Natural killer cell (primary cell): ENCODE measurements around the gene WDR54. TPM values are rescaled to one million over a fixed set of nuclear protein-coding genes. Genes with fewer than 3 reads are reported as not detected.
A peak's percentile ranks its signal among the peaks of the same experiment; 100 is the strongest.
"Not testable (repeated sequence)": the region's sequence is repeated elsewhere in the genome, so short reads cannot be mapped to it uniquely, and the experiment has no call there.

Experiments
- ATAC-seq, 3 donors: fragments of 150-1000 bp in 2 of 3; fragments of 200-7000 bp in 1 of 3; cut with Tn5 transposase; 1 replicate in 1 of 3; 2 replicates in 2 of 3; pipeline ENCODE4 v1.10.0; 2021; ENCODE audit warnings: mild to moderate bottlenecking in 2 of 3, moderate library complexity in 2 of 3
- DNase-seq, 2 donors: peaks; one replicate each; pipeline versions ENCODE4 v3.0.0 to v3.0.0-alpha.2; 2013 to 2021; ENCODE audit warnings: mixed read lengths in 1 of 2
- H3K27ac ChIP-seq: one replicate; pipeline ENCODE4 v1.5.1; 2013; ENCODE audit warnings: mild to moderate bottlenecking, low read length
- H3K27me3 ChIP-seq: one replicate; pipeline ENCODE4 v1.6.1; 2013; ENCODE audit warnings: low read length; ENCODE audit not compliant: control insufficient read depth, insufficient read depth
- H3K36me3 ChIP-seq: one replicate; pipeline ENCODE4 v1.6.1; 2013; ENCODE audit warnings: low read length; ENCODE audit not compliant: control insufficient read depth, insufficient read depth
- H3K4me1 ChIP-seq: one replicate; pipeline ENCODE4 v1.6.1; 2013; ENCODE audit warnings: low read length; ENCODE audit not compliant: control insufficient read depth, insufficient read depth
- H3K4me3 ChIP-seq: one replicate; pipeline ENCODE4 v1.5.1; 2013; ENCODE audit warnings: low read length
- H3K9me3 ChIP-seq: one replicate; pipeline ENCODE4 v1.6.1; 2013; ENCODE audit warnings: low read length; ENCODE audit not compliant: control insufficient read depth, insufficient read depth
- H3K27ac Mint-ChIP-seq, 2 donors: one replicate each; pipeline ENCODE4 v1.8.0; 2022; ENCODE audit warnings: mild to moderate bottlenecking in 2 of 2, mixed read lengths in 2 of 2, moderate library complexity in 1 of 2
- H3K27me3 Mint-ChIP-seq, 2 donors: one replicate each; pipeline ENCODE4 v1.8.0; 2022; ENCODE audit warnings: low read depth in 2 of 2, mixed read lengths in 2 of 2
- H3K36me3 Mint-ChIP-seq: one replicate; pipeline ENCODE4 v1.8.0; 2022; ENCODE audit warnings: mixed read lengths
- H3K4me1 Mint-ChIP-seq, 2 donors: one replicate each; pipeline ENCODE4 v1.8.0; 2022; ENCODE audit warnings: mixed read lengths in 2 of 2
- H3K4me3 Mint-ChIP-seq: one replicate; pipeline ENCODE4 v1.8.0; 2022; ENCODE audit warnings: mild to moderate bottlenecking, moderate library complexity, mixed read lengths
- H3K9me3 Mint-ChIP-seq, 2 donors: one replicate each; pipeline ENCODE4 v1.8.0; 2022; ENCODE audit warnings: mixed read lengths in 2 of 2
- WGBS: methylation state at CpG from one replicate; pipeline ENCODE4 v1.1.7; 2013; ENCODE audit warnings: missing lambda C conversion rate; ENCODE audit not compliant: insufficient coverage; 5-methylcytosine and 5-hydroxymethylcytosine counted together
- intact Hi-C: fragments of 100-400 bp; cut with micrococcal nuclease; formaldehyde crosslinking; loops from one replicate; pipeline ENCODE4 v1.14.2; 2022
- total RNA-seq, 4 donors: library from RNA; stranded (reverse); fragments of 120-200 nt in 1 of 4; gene quantifications; one replicate each; pipeline versions ENCODE4 v1.2.3 to v1.2.4, GENCODE V29; 2013 to 2022
- TF ChIP-seq, protein P1 (sequence below): fragments of 200-600 bp; IDR thresholded peaks from one replicate; pipeline ENCODE4 v1.8.0; 2022; ENCODE audit warnings: antibody characterized with exemption

WDR54 gene
- total RNA-seq, 3 donors from 2014 or later (not counting 1 experiment from before 2014, with no cell fraction given): 28.0 to 35.3 (median 28.0) TPM

DNA sequence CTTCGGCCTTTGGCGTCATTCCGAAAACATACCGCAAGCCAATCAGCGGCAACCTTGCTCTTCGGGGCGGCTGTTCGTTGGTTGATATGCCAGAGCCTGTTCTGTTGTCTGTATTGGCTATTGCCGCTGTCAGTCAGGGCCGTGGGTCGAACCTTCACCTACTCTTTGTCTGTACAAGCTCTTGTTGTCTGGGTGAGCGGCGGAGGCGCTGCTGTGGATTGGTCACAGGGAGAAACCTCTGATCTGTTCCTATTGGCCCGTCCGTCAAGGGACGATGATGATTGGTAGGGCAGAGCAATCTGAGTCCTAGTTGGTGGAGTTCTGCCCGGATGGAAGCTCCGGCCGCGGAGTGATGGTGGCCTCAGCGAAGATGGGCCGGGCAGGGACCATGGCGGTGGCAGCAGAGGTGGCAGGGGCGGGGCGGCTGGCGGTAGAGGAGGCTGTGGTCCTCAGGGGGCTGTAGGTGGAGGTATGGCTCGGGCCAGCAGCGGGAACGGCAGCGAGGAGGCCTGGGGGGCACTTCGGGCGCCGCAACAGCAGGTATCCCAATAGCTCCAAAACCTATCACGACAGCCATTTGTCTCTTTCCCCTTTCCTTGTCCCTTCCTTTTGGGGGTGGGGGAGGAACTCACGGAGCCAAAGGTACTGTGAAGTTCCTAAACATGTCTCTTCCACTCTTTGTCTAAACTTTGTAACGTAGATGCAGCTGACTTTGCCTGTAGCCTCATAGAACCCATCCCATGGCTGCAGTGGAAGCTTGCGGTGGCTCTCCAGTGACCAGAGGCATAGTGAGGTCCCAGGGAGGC lies 36.8 kb downstream of the WDR54 start, which contains the start of gene WBP1:
TSS of gene WBP1 (plus strand) at position 307 of the 806 bp plus-strand sequence. CDS start at position 472, 165 bp downstream.
- DNase-seq (peak; percentile 98 to 100), ATAC-seq (peak; percentile 77 to 93 (median 81))
- TF ChIP-seq, protein P1, sequence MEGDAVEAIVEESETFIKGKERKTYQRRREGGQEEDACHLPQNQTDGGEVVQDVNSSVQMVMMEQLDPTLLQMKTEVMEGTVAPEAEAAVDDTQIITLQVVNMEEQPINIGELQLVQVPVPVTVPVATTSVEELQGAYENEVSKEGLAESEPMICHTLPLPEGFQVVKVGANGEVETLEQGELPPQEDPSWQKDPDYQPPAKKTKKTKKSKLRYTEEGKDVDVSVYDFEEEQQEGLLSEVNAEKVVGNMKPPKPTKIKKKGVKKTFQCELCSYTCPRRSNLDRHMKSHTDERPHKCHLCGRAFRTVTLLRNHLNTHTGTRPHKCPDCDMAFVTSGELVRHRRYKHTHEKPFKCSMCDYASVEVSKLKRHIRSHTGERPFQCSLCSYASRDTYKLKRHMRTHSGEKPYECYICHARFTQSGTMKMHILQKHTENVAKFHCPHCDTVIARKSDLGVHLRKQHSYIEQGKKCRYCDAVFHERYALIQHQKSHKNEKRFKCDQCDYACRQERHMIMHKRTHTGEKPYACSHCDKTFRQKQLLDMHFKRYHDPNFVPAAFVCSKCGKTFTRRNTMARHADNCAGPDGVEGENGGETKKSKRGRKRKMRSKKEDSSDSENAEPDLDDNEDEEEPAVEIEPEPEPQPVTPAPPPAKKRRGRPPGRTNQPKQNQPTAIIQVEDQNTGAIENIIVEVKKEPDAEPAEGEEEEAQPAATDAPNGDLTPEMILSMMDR: no peak
- Mint-ChIP-seq H3K27ac (peak within 1 kb of the TSS; percentile 98 to 99), H3K4me3 (peak within 1 kb of the TSS; percentile 98), H3K27me3 (no peaks in the 10 kb centered on the region), H3K4me1 (peaks cover 59 to 73% of the 10 kb centered on the region in 2 donors), H3K36me3 (no peaks in the 10 kb centered on the region), H3K9me3 (no peaks in the 10 kb centered on the region)
- WGBS: 0% methylated on average over 30 of the region's 38 CpGs
- H3K9me3 ChIP-seq: no peaks in the 10 kb centered on the region
- H3K27ac ChIP-seq: peak within 1 kb of the TSS; percentile 99
- H3K27me3 ChIP-seq: no peaks in the 10 kb centered on the region
- intact Hi-C loops: loop anchor here (1.0 to 10.0 kb wide), 6 partner anchors 14 to 1224 kb away; partner anchors contain the start of genes C2orf81, CCT7, MRPL53 and PCGF1
- peaks cover 37% of the 10 kb centered on the region for H3K4me1 ChIP-seq
- H3K36me3 ChIP-seq: peaks cover 10% of the 10 kb centered on the region
- H3K4me3 ChIP-seq: peak within 1 kb of the TSS; percentile 89

DNA sequence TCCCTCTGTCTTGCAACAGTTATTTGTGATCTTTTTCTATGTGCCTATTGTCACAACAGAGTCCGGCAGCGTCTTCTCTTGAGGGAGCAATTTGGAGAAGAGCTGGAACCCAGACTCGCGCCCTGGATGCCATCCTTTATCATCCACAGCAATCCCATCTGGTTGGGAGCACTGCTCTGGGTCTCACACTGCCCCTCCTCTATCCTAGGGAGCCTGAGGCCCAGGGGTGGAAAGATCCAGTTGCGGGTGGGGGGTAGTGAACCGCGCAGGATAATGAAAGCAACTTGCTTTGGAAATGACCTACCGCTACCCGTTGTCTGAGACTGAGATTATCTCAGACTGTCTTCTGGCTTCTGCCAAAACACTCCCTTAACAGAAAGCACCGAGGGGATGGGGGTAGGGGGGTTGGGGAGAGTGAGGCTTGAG lies 37.4 kb downstream of the WDR54 start:
- TF ChIP-seq, protein P1: no peak
- peaks cover 10% of the 10 kb centered on the region for H3K36me3 ChIP-seq
- peaks cover 38% of the 10 kb centered on the region for H3K4me1 ChIP-seq
- no peaks in the 10 kb centered on the region for H3K27me3 Mint-ChIP-seq
- no peaks in the 10 kb centered on the region for H3K36me3 Mint-ChIP-seq
- intact Hi-C loops: loop anchor here (1.0 to 10.0 kb wide), 6 partner anchors 13 to 1224 kb away; partner anchors contain the start of genes C2orf81, CCT7, MRPL53 and PCGF1
- H3K9me3 Mint-ChIP-seq: no peaks in the 10 kb centered on the region
- 15% methylated on average over 7 of the region's 10 CpGs for WGBS
- H3K27me3 ChIP-seq: no peaks in the 10 kb centered on the region
- peak overlapping the region; percentile 89 for H3K4me3 ChIP-seq
- H3K4me1 Mint-ChIP-seq: peaks cover 58 to 71% of the 10 kb centered on the region in 2 donors
- H3K4me3 Mint-ChIP-seq: peak overlapping the region; percentile 98
- H3K27ac ChIP-seq: peak overlapping the region; percentile 79
- H3K27ac Mint-ChIP-seq: peak overlapping the region; percentile 98 to 99
- DNase-seq: peak in 1 of 2 donors; percentile 44
- ATAC-seq: no peak
- no peaks in the 10 kb centered on the region for H3K9me3 ChIP-seq

GRCh38 chr2:74459503-74460118 lies 38.1 kb downstream of the WDR54 start:
- Mint-ChIP-seq H3K4me3 (peak overlapping the region; percentile 98), H3K27ac (peak overlapping the region; percentile 98 to 99), H3K4me1 (peaks cover 54 to 71% of the 10 kb centered on the region in 2 donors)
- not testable (repeated sequence) for H3K27me3 Mint-ChIP-seq, ATAC-seq, H3K9me3 Mint-ChIP-seq, H3K27me3 ChIP-seq, H3K4me3 ChIP-seq, H3K36me3 Mint-ChIP-seq, H3K27ac ChIP-seq, H3K9me3 ChIP-seq
- 91% methylated on average over 13 of the region's 13 CpGs for WGBS
- peaks cover 10% of the 10 kb centered on the region for H3K36me3 ChIP-seq
- H3K4me1 ChIP-seq: peaks cover 45% of the 10 kb centered on the region
- intact Hi-C loops: loop anchor here (5.0 to 10.0 kb wide), 2 partner anchors 722 to 1225 kb away; partner anchors contain the start of genes CCT7, PRADC1 and TPRKB
- peak in 1 of 2 donors; percentile 17 for DNase-seq

DNA sequence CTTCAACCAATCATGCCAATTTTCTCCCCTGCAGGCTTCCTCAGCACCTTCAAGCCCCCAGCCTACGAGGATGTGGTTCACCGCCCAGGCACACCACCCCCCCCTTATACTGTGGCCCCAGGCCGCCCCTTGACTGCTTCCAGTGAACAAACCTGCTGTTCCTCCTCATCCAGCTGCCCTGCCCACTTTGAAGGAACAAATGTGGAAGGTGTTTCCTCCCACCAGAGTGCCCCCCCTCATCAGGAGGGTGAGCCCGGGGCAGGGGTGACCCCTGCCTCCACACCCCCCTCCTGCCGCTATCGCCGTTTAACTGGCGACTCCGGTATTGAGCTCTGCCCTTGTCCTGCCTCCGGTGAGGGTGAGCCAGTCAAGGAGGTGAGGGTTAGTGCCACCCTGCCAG lies 38.7 kb downstream of the WDR54 start:
- H3K4me3 ChIP-seq, H3K9me3 ChIP-seq, DNase-seq, H3K36me3 Mint-ChIP-seq, ATAC-seq, intact Hi-C loops, H3K9me3 Mint-ChIP-seq, H3K27ac ChIP-seq, H3K27me3 Mint-ChIP-seq, H3K27me3 ChIP-seq: not testable (repeated sequence)
- Histone ChIP-seq H3K36me3 (peaks cover 10% of the 10 kb centered on the region), H3K4me1 (peaks cover 44% of the 10 kb centered on the region)
- peak overlapping the region; percentile 98 for H3K4me3 Mint-ChIP-seq
- 93% methylated on average over 10 of the region's 10 CpGs for WGBS
- peaks cover 48 to 68% of the 10 kb centered on the region in 2 donors for H3K4me1 Mint-ChIP-seq
- H3K27ac Mint-ChIP-seq: peak overlapping the region; percentile 98 to 99
